ENCODE data around the gene BTNL8.

BTNL8 gene

GRCh38 chr5:180915924-180916323 lies 17.0 kb downstream of the BTNL8 start:
- no peaks in the 10 kb centered on the region for H3K36me3 ChIP-seq (ENCODE audit: control insufficient read depth, insufficient read depth, low read length)
- H3K4me1 ChIP-seq (ENCODE audit: control insufficient read depth, insufficient read depth, low read length) = peaks cover 9% of the 10 kb centered on the region; the same call in 1 of the 2 replicates
- H3K9me3 ChIP-seq (ENCODE audit: control insufficient read depth, insufficient read depth, low read depth, low read length) = 0 out of 2 replicates have a peak, but pooled peaks cover 3% of the 10 kb centered on the region
- no peak overlapping the region for H3K9ac ChIP-seq (ENCODE audit: low read length)
- H3K27me3 ChIP-seq (ENCODE audit: control insufficient read depth, insufficient read depth, low read length) = no peaks in the 10 kb centered on the region
- H3K4me3 ChIP-seq (ENCODE audit: low read depth, low read length) = no peak overlapping the region
- no peak overlapping the region for H3K27ac ChIP-seq (ENCODE audit: low read depth, low read length)

- H3K9me3 ChIP-seq (ENCODE audit: control insufficient read depth, insufficient read depth, low read depth, low read length) = peaks cover 9% of the 10 kb centered on the region; the same call in 1 of the 2 replicates
- no peaks in the 10 kb centered on the region for H3K27me3 ChIP-seq (ENCODE audit: control insufficient read depth, insufficient read depth, low read length)
- H3K27ac ChIP-seq (ENCODE audit: low read depth, low read length) = no peak overlapping the region
- no peak overlapping the region for H3K9ac ChIP-seq (ENCODE audit: low read length)
- no peak overlapping the region for H3K4me3 ChIP-seq (ENCODE audit: low read depth, low read length)
- H3K4me1 ChIP-seq (ENCODE audit: control insufficient read depth, insufficient read depth, low read length) = peaks cover 9% of the 10 kb centered on the region; the same call in 1 of the 2 replicates
- H3K36me3 ChIP-seq (ENCODE audit: control insufficient read depth, insufficient read depth, low read length) = no peaks in the 10 kb centered on the region
These were observed 19.4 kb downstream of the BTNL8 start for GRCh38 chr5:180918380-180918779.

DNA sequence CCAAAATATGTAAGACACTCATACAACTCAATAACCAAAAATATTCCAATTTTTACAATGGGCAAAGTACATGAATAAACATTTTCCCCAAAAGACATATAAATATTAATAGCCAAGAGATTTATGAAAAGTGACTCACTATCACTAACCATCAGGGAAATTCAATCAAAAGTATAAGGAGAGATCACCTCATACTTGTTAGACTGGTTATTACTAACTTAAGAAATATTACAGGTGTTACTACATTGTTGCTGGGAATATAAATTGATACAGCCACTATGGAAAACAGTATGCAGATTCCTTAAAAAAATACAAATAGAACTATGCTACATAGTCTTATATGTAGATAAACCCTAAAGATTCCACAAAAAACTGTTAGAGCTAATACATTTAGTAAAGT lies 21.8 kb downstream of the BTNL8 start:
- no peak overlapping the region for H3K9ac ChIP-seq (ENCODE audit: low read length)
- peaks cover 9% of the 10 kb centered on the region; the same call in 1 of the 2 replicates for H3K4me1 ChIP-seq (ENCODE audit: control insufficient read depth, insufficient read depth, low read length)
- no peak overlapping the region for H3K27ac ChIP-seq (ENCODE audit: low read depth, low read length)
- no peaks in the 10 kb centered on the region for H3K36me3 ChIP-seq (ENCODE audit: control insufficient read depth, insufficient read depth, low read length)
- no peaks in the 10 kb centered on the region for H3K27me3 ChIP-seq (ENCODE audit: control insufficient read depth, insufficient read depth, low read length)
- peaks cover 17% of the 10 kb centered on the region for H3K9me3 ChIP-seq (ENCODE audit: control insufficient read depth, insufficient read depth, low read depth, low read length)
- H3K4me3 ChIP-seq (ENCODE audit: low read depth, low read length) = no peak overlapping the region

DNA sequence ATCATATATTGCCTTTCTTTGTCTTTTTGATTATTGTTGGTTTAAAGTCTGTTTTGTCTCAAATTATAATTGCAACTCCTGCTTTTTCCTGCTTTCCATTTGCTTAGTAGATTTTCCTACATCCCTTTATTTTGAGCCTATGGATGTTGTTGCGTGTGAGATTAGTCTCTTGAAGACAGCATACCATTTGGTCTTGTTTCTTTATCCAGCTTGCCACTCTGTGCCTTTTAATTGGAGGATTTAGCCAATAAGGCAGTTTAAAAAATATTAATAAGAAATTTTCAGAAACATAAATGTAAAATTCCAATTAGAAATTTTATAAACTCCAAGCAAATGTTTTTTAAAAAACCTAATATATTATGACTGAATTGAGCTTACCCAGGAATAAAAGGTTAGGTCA lies 24.0 kb downstream of the BTNL8 start:
- Histone ChIP-seq H3K9me3 (ENCODE audit: control insufficient read depth, insufficient read depth, low read depth, low read length) (peaks cover 27% of the 10 kb centered on the region), H3K27me3 (ENCODE audit: control insufficient read depth, insufficient read depth, low read length) (no peaks in the 10 kb centered on the region), H3K4me3 (ENCODE audit: low read depth, low read length) (no peak overlapping the region), H3K4me1 (ENCODE audit: control insufficient read depth, insufficient read depth, low read length) (peaks cover 9% of the 10 kb centered on the region; the same call in 1 of the 2 replicates), H3K9ac (ENCODE audit: low read length) (no peak overlapping the region), H3K27ac (ENCODE audit: low read depth, low read length) (no peak overlapping the region), H3K36me3 (ENCODE audit: control insufficient read depth, insufficient read depth, low read length) (no peaks in the 10 kb centered on the region)

DNA sequence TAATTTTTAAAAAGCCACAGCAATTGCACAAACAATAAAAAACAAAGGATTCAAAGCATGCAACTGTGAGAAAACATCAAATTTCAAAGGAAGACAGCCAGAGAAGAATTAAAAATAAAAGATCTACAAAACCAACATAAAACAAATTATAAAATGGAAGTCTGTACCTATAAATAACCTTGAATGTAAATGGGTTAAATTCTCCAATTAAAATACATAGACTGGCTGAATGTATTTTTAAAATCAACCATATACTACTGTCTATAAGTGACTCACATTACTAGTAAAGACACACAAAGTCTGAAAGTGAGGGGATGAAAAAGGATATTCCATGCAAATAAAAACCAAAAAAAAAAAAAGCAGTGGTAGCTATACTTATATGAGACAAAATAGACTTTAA lies 33.7 kb downstream of the BTNL8 start:
- H3K36me3 ChIP-seq (ENCODE audit: control insufficient read depth, insufficient read depth, low read length) = no peaks in the 10 kb centered on the region
- H3K4me1 ChIP-seq (ENCODE audit: control insufficient read depth, insufficient read depth, low read length) = no peaks in the 10 kb centered on the region
- H3K4me3 ChIP-seq (ENCODE audit: low read depth, low read length) = no peak overlapping the region
- H3K27me3 ChIP-seq (ENCODE audit: control insufficient read depth, insufficient read depth, low read length) = no peaks in the 10 kb centered on the region
- peaks cover 27% of the 10 kb centered on the region for H3K9me3 ChIP-seq (ENCODE audit: control insufficient read depth, insufficient read depth, low read depth, low read length)
- no peak overlapping the region for H3K27ac ChIP-seq (ENCODE audit: low read depth, low read length)
- H3K9ac ChIP-seq (ENCODE audit: low read length) = no peak overlapping the region

- no peak overlapping the region for H3K4me3 ChIP-seq (ENCODE audit: low read depth, low read length)
- peaks cover 36% of the 10 kb centered on the region for H3K9me3 ChIP-seq (ENCODE audit: control insufficient read depth, insufficient read depth, low read depth, low read length)
- no peak overlapping the region for H3K27ac ChIP-seq (ENCODE audit: low read depth, low read length)
- H3K9ac ChIP-seq (ENCODE audit: low read length) = no peak overlapping the region
- no peaks in the 10 kb centered on the region for H3K4me1 ChIP-seq (ENCODE audit: control insufficient read depth, insufficient read depth, low read length)
- no peaks in the 10 kb centered on the region for H3K27me3 ChIP-seq (ENCODE audit: control insufficient read depth, insufficient read depth, low read length)
- H3K36me3 ChIP-seq (ENCODE audit: control insufficient read depth, insufficient read depth, low read length) = no peaks in the 10 kb centered on the region
These were observed 36.2 kb downstream of the BTNL8 start for GRCh38 chr5:180935203-180935602.

DNA sequence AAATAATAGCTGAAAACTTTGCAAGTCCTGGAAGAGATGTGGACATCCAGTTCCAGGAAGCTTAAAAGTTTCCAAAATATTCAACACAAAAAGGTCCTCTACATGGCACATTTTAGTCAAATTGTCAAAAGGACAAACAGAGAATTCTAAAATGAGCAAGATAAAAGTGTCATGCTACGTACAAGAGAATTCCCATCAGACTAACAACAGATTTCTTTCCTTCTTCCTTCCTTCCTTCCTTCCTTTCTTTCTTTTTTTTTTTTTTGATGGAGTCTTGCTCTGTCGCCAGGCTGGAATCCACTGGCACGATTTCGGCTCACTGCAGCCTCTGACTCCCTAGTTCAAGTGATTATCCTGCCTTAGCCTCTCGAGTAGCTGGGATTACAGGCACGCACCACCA lies 39.3 kb downstream of the BTNL8 start:
- no peaks in the 10 kb centered on the region for H3K4me1 ChIP-seq (ENCODE audit: control insufficient read depth, insufficient read depth, low read length)
- peaks cover 34% of the 10 kb centered on the region for H3K9me3 ChIP-seq (ENCODE audit: control insufficient read depth, insufficient read depth, low read depth, low read length)
- no peak overlapping the region for H3K27ac ChIP-seq (ENCODE audit: low read depth, low read length)
- H3K36me3 ChIP-seq (ENCODE audit: control insufficient read depth, insufficient read depth, low read length) = no peaks in the 10 kb centered on the region
- no peaks in the 10 kb centered on the region for H3K27me3 ChIP-seq (ENCODE audit: control insufficient read depth, insufficient read depth, low read length)
- H3K9ac ChIP-seq (ENCODE audit: low read length) = no peak overlapping the region
- H3K4me3 ChIP-seq (ENCODE audit: low read depth, low read length) = no peak overlapping the region

DNA sequence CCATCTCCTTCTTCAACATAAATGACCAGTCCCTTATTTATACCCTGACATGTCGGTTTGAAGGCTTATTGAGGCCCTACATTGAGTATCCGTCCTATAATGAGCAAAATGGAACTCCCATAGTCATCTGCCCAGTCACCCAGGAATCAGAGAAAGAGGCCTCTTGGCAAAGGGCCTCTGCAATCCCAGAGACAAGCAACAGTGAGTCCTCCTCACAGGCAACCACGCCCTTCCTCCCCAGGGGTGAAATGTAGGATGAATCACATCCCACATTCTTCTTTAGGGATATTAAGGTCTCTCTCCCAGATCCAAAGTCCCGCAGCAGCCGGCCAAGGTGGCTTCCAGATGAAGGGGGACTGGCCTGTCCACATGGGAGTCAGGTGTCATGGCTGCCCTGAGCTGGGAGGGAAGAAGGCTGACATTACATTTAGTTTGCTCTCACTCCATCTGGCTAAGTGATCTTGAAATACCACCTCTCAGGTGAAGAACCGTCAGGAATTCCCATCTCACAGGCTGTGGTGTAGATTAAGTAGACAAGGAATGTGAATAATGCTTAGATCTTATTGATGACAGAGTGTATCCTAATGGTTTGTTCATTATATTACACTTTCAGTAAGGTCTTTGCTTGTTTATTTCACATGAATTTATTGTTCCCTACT lies 51.5 kb downstream of the BTNL8 start:
- Histone ChIP-seq H3K27me3 (ENCODE audit: control insufficient read depth, insufficient read depth, low read length) (no peaks in the 10 kb centered on the region), H3K9me3 (ENCODE audit: control insufficient read depth, insufficient read depth, low read depth, low read length) (no peaks in the 10 kb centered on the region), H3K4me3 (ENCODE audit: low read depth, low read length) (no peak overlapping the region), H3K4me1 (ENCODE audit: control insufficient read depth, insufficient read depth, low read length) (no peaks in the 10 kb centered on the region), H3K27ac (ENCODE audit: low read depth, low read length) (no peak overlapping the region), H3K9ac (ENCODE audit: low read length) (no peak overlapping the region), H3K36me3 (ENCODE audit: control insufficient read depth, insufficient read depth, low read length) (no peaks in the 10 kb centered on the region)

DNA sequence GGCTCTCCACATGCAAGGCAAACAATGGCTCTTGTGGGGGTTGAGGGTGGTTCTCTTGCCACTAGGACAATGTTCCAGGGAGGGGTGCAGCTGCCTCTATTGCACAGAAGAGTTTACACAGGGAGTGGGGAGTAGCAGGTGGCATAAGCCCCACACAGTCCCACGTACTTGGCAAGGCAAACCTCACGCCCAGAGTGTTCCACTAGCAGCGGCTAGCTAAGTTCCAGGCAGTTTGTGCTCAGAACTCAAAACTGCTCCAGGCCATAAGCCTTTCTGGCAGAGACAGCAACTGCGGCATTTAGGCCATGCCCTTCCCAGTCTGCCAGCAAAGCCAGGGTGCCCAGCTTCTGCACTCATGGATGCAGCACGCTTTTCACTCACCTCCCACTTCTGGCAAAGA lies 60.7 kb downstream of the BTNL8 start:
- Histone ChIP-seq H3K9me3 (ENCODE audit: control insufficient read depth, insufficient read depth, low read depth, low read length) (peaks cover 7% of the 10 kb centered on the region; the same call in 1 of the 2 replicates), H3K36me3 (ENCODE audit: control insufficient read depth, insufficient read depth, low read length) (no peaks in the 10 kb centered on the region), H3K4me3 (ENCODE audit: low read depth, low read length) (no peak overlapping the region), H3K27ac (ENCODE audit: low read depth, low read length) (no peak overlapping the region), H3K4me1 (ENCODE audit: control insufficient read depth, insufficient read depth, low read length) (peaks cover 9% of the 10 kb centered on the region), H3K9ac (ENCODE audit: low read length) (no peak overlapping the region), H3K27me3 (ENCODE audit: control insufficient read depth, insufficient read depth, low read length) (no peaks in the 10 kb centered on the region)

GRCh38 chr5:180960209-180960608 lies 61.2 kb downstream of the BTNL8 start:
- Histone ChIP-seq H3K9ac (ENCODE audit: low read length) (no peak overlapping the region), H3K4me1 (ENCODE audit: control insufficient read depth, insufficient read depth, low read length) (peaks cover 9% of the 10 kb centered on the region), H3K9me3 (ENCODE audit: control insufficient read depth, insufficient read depth, low read depth, low read length) (peaks cover 7% of the 10 kb centered on the region; the same call in 1 of the 2 replicates), H3K4me3 (ENCODE audit: low read depth, low read length) (no peak overlapping the region), H3K27ac (ENCODE audit: low read depth, low read length) (no peak overlapping the region), H3K36me3 (ENCODE audit: control insufficient read depth, insufficient read depth, low read length) (no peaks in the 10 kb centered on the region), H3K27me3 (ENCODE audit: control insufficient read depth, insufficient read depth, low read length) (no peaks in the 10 kb centered on the region)

GRCh38 chr5:180969406-180969805 lies 70.4 kb downstream of the BTNL8 start:
- Histone ChIP-seq H3K4me1 (ENCODE audit: control insufficient read depth, insufficient read depth, low read length) (no peaks in the 10 kb centered on the region), H3K9me3 (ENCODE audit: control insufficient read depth, insufficient read depth, low read depth, low read length) (peaks cover 14% of the 10 kb centered on the region; the same call in 1 of the 2 replicates), H3K36me3 (ENCODE audit: control insufficient read depth, insufficient read depth, low read length) (no peaks in the 10 kb centered on the region), H3K27ac (ENCODE audit: low read depth, low read length) (no peak overlapping the region), H3K4me3 (ENCODE audit: low read depth, low read length) (no peak overlapping the region), H3K9ac (ENCODE audit: low read length) (no peak overlapping the region), H3K27me3 (ENCODE audit: control insufficient read depth, insufficient read depth, low read length) (no peaks in the 10 kb centered on the region)

All from HUES6 (cell line).